Muscle of arm (tissue), 12 donors: ENCODE results near the gene MZF1. TPM values are rescaled to one million over a fixed set of nuclear protein-coding genes. Genes with fewer than 3 reads are reported as not detected.
A peak's percentile ranks its signal among the peaks of the same experiment; 100 is the strongest.

Experiments
- DNase-seq: peaks from one replicate; pipeline ENCODE4 v3.0.0-alpha.2; 2013
- polyA plus RNA-seq, 12 donors: library from polyadenylated mRNA; unstranded; fragments of 120-200 nt; gene quantifications; one replicate each; pipeline ENCODE4 v1.2.1, GENCODE V29; 2013; ENCODE audit not compliant: insufficient read length in 12 of 12

Gene MZF1
- polyA plus RNA-seq, 12 donors, result 9.5 to 38.1 (median 13.8) TPM; not detected in 1

GRCh38 chr19:58516246-58516836, 56.8 kb downstream of the MZF1 start:
- DNase-seq, result no peak

GRCh38 chr19:58515259-58515658, 57.9 kb downstream of the MZF1 start:
- DNase-seq, result no peak

- no peak for DNase-seq
These were observed 58.5 kb downstream of the MZF1 start for GRCh38 chr19:58514564-58515022.

DNA sequence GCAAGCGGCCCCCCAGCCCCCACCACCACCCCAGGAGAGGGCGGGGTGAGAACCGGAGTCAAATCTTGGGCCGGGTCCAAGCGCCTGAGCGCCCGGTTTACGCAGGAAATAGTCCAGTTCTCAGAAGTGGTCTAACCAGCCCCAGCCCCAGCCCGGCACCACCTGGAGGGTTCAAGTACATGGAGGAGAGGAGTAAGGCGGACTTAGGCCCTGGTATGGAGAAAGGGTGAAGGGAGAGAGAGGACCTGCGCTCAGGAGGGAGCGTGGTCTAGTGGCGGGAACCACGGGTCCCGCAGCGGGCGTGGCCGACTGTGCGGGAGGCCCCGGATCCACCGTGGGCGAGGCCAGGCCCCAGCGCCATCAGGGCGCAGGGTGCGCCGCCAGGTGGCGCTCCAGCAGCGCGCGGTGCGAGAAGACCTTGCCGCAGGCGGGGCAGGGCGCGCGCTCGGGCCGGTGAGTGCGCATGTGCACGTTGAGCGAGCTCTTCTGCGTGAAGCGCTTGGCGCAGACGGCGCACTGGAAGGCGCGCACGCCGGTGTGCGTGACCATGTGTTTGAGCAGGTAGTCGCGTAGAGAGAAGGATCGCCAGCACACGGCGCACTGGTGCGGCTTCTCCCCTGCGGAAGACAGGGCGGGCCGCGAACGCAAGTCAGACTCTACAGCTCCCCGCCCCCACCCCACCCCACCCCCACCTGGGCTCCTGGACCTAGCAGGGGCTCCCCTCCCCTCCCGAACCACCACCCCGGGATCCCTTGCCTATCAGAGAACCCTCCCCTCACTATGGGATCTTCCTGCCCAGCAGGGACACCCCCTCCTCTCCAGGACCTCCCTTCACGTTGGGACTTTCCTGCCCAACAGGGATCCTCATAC, 59.2 kb downstream of the MZF1 start:
- peak; percentile 89 for DNase-seq

DNA sequence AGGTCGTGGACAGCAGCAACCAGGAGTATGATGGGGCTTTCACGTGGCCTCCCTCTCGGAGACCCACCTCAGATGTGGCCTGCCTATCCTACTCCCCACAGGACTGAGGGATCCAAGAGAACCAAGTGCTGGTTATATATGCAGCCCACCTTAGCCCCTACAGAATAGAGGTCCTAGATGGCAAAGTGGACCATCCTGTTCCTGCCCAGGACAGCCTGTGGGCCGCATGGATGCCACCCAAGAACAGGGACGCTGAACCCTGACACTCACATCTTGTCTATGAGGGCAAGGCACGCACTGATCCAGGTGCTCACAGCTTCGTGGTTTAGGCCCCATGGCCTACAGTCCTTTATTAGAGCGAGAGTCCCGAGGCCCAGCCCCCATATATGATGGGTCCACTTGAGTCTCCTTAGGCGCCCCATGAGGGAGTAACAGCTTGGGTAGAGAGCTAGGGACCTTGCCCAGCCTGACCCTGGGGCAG, 59.9 kb downstream of the MZF1 start:
- no peak for DNase-seq

Other genes starting within 250 kb of the MZF1 start
- gene ZSCAN22, start 246.3 kb downstream of the MZF1 start, polyA plus RNA-seq, result 1 to 10 TPM in 10 of 12 donors, not detected in 2; 2.6 to 4.0 (median 3.1) TPM
- 1 to 10 TPM in 10 of 12 donors, not detected in 2; 2.3 to 6.0 (median 2.9) TPM for gene A1BG, start 219.8 kb downstream of the MZF1 start, polyA plus RNA-seq
- gene ZNF497, start 210.6 kb downstream of the MZF1 start, polyA plus RNA-seq, result 1 to 10 TPM in 10 of 12 donors, not detected in 2; 1.6 to 3.0 (median 1.9) TPM
- gene ZNF837, start 192.3 kb downstream of the MZF1 start, polyA plus RNA-seq, result 1 to 10 TPM in 8 of 12 donors, under 1 TPM in 3, not detected in 1; 0.65 to 8.8 (median 1.2) TPM
- 1,000 to 10,000 TPM in 9 of 12 donors, 100 to 1,000 TPM in 2, not detected in 1; 942 to 1,724 (median 1,496) TPM for gene RPS5, start 186.1 kb downstream of the MZF1 start, polyA plus RNA-seq
- gene RNF225, start 177.7 kb downstream of the MZF1 start, polyA plus RNA-seq, result under 1 TPM in 1 of 12 donors, not detected in 11; 0.57 TPM
- gene ZNF584, start 164.7 kb downstream of the MZF1 start, polyA plus RNA-seq, result 1 to 10 TPM in 10 of 12 donors, not detected in 2; 4.6 to 7.0 (median 5.9) TPM
- 1 to 10 TPM in 11 of 12 donors, not detected in 1; 3.4 to 6.5 (median 5.3) TPM for gene ZNF132, start 133.2 kb downstream of the MZF1 start, polyA plus RNA-seq
- 1 to 10 TPM in 10 of 12 donors, not detected in 2; 2.3 to 4.4 (median 3.1) TPM for gene ZNF324B, start 121.7 kb downstream of the MZF1 start, polyA plus RNA-seq
- gene ZNF324, start 106.3 kb downstream of the MZF1 start, polyA plus RNA-seq, result 10 to 100 TPM in 1 of 12 donors, 1 to 10 TPM in 10, not detected in 1; 3.8 to 11.7 (median 4.6) TPM
- 10 to 100 TPM in 1 of 12 donors, 1 to 10 TPM in 10, not detected in 1; 4.8 to 10.4 (median 6.8) TPM for gene ZNF446, start 97.0 kb downstream of the MZF1 start, polyA plus RNA-seq
- 1 to 10 TPM in 10 of 12 donors, not detected in 2; 2.0 to 4.1 (median 3.8) TPM for gene SLC27A5, start 61.3 kb downstream of the MZF1 start, polyA plus RNA-seq
- gene ZBTB45, start 53.5 kb downstream of the MZF1 start, polyA plus RNA-seq, result 10 to 100 TPM in 2 of 12 donors, 1 to 10 TPM in 9, not detected in 1; 5.3 to 13.3 (median 8.3) TPM
- gene TRIM28, start 29.3 kb downstream of the MZF1 start, polyA plus RNA-seq, result 100 to 1,000 TPM in 11 of 12 donors, not detected in 1; 218 to 448 (median 333) TPM
- 100 to 1,000 TPM in 1 of 12 donors, 10 to 100 TPM in 10, not detected in 1; 63.8 to 111 (median 69.9) TPM for gene CHMP2A, start 18.2 kb downstream of the MZF1 start, polyA plus RNA-seq
- gene UBE2M, start 14.7 kb downstream of the MZF1 start, polyA plus RNA-seq, result 10 to 100 TPM in 11 of 12 donors, not detected in 1; 49.2 to 72.5 (median 64.6) TPM